ENCODE measurements around the gene SH3PXD2B. TPM values are rescaled to one million over a fixed set of nuclear protein-coding genes. Genes with fewer than 3 reads are reported as not detected.

SH3PXD2B gene
- total RNA-seq, 1 experiment from 2014 or later, result 27.5 TPM

- POLR2A ChIA-PET, result no interaction called here
- H2AFZ ChIP-seq (ENCODE audit: low read depth, low read length, poor library complexity, severe bottlenecking), result no peak overlapping the region
- DNase-seq (ENCODE audit: low read depth, low spot score), result no peak
These were observed 128.9 kb downstream of the SH3PXD2B start for GRCh38 chr5:172325452-172325851.

More at GRCh38 chr5:172325452-172325851, 128.9 kb downstream of the SH3PXD2B start:
- RAD21 ChIA-PET (ENCODE audit: low non-redundant PET in 1 of 2, low total read pairs in 2 of 2, uncharacterized antibody in 2 of 2, unreplicated experiment in 2 of 2), result no interaction called here
- H4K20me1 ChIP-seq (ENCODE audit: insufficient read depth), result no peaks in the 10 kb centered on the region
- BruUV-seq (replicated peaks), result no TSS peak
- no peak overlapping the region for H3K27ac ChIP-seq (ENCODE audit: low read depth, low read length)
- TF ChIP-seq EZH2phosphoT487 (IDR thresholded peaks at IDR 0.05; ENCODE audit: borderline replicate concordance), result no peak
- no peak for TF ChIP-seq MAX (IDR thresholded peaks at IDR 0.05)
- no peak for TF ChIP-seq ATF3 (IDR thresholded peaks at IDR 0.05)
- TF ChIP-seq POLR2AphosphoS5 (IDR thresholded peaks at IDR 0.05; ENCODE audit: low read depth, low read length), result no peak
- TF ChIP-seq ZNF274 (IDR thresholded peaks at IDR 0.05; ENCODE audit: low read depth, low read length), result no peak
- no peak for TF ChIP-seq ZFX (IDR thresholded peaks at IDR 0.05)
- TF ChIP-seq EGR1 (IDR thresholded peaks at IDR 0.05; ENCODE audit: low read depth), result no peak
- no peak for TF ChIP-seq ELF1 (IDR thresholded peaks at IDR 0.05; ENCODE audit: borderline replicate concordance, low read depth)
- TF ChIP-seq, protein P1, sequence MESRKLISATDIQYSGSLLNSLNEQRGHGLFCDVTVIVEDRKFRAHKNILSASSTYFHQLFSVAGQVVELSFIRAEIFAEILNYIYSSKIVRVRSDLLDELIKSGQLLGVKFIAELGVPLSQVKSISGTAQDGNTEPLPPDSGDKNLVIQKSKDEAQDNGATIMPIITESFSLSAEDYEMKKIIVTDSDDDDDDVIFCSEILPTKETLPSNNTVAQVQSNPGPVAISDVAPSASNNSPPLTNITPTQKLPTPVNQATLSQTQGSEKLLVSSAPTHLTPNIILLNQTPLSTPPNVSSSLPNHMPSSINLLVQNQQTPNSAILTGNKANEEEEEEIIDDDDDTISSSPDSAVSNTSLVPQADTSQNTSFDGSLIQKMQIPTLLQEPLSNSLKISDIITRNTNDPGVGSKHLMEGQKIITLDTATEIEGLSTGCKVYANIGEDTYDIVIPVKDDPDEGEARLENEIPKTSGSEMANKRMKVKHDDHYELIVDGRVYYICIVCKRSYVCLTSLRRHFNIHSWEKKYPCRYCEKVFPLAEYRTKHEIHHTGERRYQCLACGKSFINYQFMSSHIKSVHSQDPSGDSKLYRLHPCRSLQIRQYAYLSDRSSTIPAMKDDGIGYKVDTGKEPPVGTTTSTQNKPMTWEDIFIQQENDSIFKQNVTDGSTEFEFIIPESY (IDR thresholded peaks at IDR 0.05; ENCODE audit: extremely low read depth, insufficient replicate concordance, low read length), result no peak
- TF ChIP-seq CBX3 (IDR thresholded peaks at IDR 0.05; ENCODE audit: low read depth), result no peak
- TF ChIP-seq, protein P2, sequence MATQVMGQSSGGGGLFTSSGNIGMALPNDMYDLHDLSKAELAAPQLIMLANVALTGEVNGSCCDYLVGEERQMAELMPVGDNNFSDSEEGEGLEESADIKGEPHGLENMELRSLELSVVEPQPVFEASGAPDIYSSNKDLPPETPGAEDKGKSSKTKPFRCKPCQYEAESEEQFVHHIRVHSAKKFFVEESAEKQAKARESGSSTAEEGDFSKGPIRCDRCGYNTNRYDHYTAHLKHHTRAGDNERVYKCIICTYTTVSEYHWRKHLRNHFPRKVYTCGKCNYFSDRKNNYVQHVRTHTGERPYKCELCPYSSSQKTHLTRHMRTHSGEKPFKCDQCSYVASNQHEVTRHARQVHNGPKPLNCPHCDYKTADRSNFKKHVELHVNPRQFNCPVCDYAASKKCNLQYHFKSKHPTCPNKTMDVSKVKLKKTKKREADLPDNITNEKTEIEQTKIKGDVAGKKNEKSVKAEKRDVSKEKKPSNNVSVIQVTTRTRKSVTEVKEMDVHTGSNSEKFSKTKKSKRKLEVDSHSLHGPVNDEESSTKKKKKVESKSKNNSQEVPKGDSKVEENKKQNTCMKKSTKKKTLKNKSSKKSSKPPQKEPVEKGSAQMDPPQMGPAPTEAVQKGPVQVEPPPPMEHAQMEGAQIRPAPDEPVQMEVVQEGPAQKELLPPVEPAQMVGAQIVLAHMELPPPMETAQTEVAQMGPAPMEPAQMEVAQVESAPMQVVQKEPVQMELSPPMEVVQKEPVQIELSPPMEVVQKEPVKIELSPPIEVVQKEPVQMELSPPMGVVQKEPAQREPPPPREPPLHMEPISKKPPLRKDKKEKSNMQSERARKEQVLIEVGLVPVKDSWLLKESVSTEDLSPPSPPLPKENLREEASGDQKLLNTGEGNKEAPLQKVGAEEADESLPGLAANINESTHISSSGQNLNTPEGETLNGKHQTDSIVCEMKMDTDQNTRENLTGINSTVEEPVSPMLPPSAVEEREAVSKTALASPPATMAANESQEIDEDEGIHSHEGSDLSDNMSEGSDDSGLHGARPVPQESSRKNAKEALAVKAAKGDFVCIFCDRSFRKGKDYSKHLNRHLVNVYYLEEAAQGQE (IDR thresholded peaks at IDR 0.05; ENCODE audit: low read depth), result no peak
- no peak for TF ChIP-seq POLR2A (IDR thresholded peaks at IDR 0.05; ENCODE audit: borderline replicate concordance, extremely low read depth, insufficient read depth, insufficient read length)
- TF ChIP-seq FOSL1 (IDR thresholded peaks at IDR 0.05; ENCODE audit: low read depth), result no peak
- TF ChIP-seq SP1 (IDR thresholded peaks at IDR 0.05; ENCODE audit: low read depth), result no peak
- no peak for TF ChIP-seq SRF (IDR thresholded peaks at IDR 0.05; ENCODE audit: low read depth)
- TF ChIP-seq JUND (IDR thresholded peaks at IDR 0.05), result no peak
- no peak for TF ChIP-seq SIN3A (IDR thresholded peaks at IDR 0.05; ENCODE audit: low read depth)
- no peak for TF ChIP-seq TCF7L2 (IDR thresholded peaks at IDR 0.05; ENCODE audit: borderline replicate concordance, extremely low read depth, insufficient read depth, insufficient read length)
- no peak for TF ChIP-seq RAD21 (IDR thresholded peaks at IDR 0.05; ENCODE audit: low read depth)
- TF ChIP-seq, protein P3, sequence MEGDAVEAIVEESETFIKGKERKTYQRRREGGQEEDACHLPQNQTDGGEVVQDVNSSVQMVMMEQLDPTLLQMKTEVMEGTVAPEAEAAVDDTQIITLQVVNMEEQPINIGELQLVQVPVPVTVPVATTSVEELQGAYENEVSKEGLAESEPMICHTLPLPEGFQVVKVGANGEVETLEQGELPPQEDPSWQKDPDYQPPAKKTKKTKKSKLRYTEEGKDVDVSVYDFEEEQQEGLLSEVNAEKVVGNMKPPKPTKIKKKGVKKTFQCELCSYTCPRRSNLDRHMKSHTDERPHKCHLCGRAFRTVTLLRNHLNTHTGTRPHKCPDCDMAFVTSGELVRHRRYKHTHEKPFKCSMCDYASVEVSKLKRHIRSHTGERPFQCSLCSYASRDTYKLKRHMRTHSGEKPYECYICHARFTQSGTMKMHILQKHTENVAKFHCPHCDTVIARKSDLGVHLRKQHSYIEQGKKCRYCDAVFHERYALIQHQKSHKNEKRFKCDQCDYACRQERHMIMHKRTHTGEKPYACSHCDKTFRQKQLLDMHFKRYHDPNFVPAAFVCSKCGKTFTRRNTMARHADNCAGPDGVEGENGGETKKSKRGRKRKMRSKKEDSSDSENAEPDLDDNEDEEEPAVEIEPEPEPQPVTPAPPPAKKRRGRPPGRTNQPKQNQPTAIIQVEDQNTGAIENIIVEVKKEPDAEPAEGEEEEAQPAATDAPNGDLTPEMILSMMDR (IDR thresholded peaks at IDR 0.05 in 2 of 3, conservative IDR thresholded peaks at IDR 0.05 in 1 of 3; ENCODE audit: borderline replicate concordance in 1 of 3, insufficient read depth in 1 of 3, low read depth in 2 of 3, low read length in 2 of 3), result no peak
- H3K9me2 ChIP-seq (ENCODE audit: insufficient read depth), result no peaks in the 10 kb centered on the region
- H3K4me1 ChIP-seq (ENCODE audit: control insufficient read depth in 1 of 2, insufficient read depth in 2 of 2, low read length in 2 of 2), result no peaks in the 10 kb centered on the region
- H3K27me3 ChIP-seq (ENCODE audit: insufficient read depth, low read length), result no peaks in the 10 kb centered on the region
- no peaks in the 10 kb centered on the region for H3K9me3 ChIP-seq (ENCODE audit: control insufficient read depth in 1 of 2, insufficient read depth in 1 of 2, low read depth in 1 of 2, low read length in 2 of 2)
- intact Hi-C loops (cut with micrococcal nuclease), result no loop called here
- H3K36me3 ChIP-seq (ENCODE audit: control insufficient read depth in 1 of 2, insufficient read depth in 2 of 2, low read length in 2 of 2), result no peaks in the 10 kb centered on the region
- CTCF ChIA-PET, result no interaction called here
- H3K79me2 ChIP-seq (ENCODE audit: insufficient read depth, low read length), result no peaks in the 10 kb centered on the region
- H3K4me2 ChIP-seq (ENCODE audit: low read length), result no peak overlapping the region
- no peak for ATAC-seq
- H3K9ac ChIP-seq (ENCODE audit: low read length), result no peak overlapping the region
- H3K4me3 ChIP-seq (replicated peaks in 1 of 2; ENCODE audit: low read depth in 1 of 2, low read length in 2 of 2), result no peak overlapping the region

All from HCT116 (cell line).